Measurements from ENCODE around the gene RPL19.

Gene RPL19

GRCh38 chr17:39173526-39174274 lies 26.4 kb upstream of the RPL19 start:
- DNase-seq: no peak

- peak; percentile 39 to 82 for DNase-seq
Measured at GRCh38 chr17:39174920-39175694, 25.0 kb upstream of the RPL19 start.

- no peak for DNase-seq
Measured at GRCh38 chr17:39175695-39176093, 24.4 kb upstream of the RPL19 start.

GRCh38 chr17:39177256-39177655 lies 22.8 kb upstream of the RPL19 start:
- DNase-seq: peak in 1 of 2 experiments; percentile 35

GRCh38 chr17:39178536-39178935 lies 21.5 kb upstream of the RPL19 start:
- DNase-seq: no peak

DNA sequence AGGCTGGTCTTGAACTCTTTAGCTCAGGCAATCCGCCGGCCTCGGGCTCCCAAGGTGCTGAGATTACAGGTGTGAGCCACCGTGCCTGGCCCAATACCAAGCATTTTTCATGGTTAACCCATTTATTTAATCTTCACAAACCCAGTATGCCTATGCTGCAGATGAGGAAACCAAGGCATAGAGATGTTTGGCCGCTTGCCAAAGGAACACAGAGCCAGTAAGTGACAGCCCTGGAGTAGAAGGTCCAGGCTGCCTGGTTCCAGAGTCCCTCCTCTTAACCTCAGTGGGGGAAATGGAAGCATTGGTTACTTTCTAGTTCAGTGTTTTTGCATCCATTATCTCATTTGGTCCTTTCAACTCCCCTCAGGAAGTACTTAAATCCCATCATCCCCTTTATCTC lies 18.8 kb upstream of the RPL19 start:
- DNase-seq: no peak

- DNase-seq: no peak
Measured at GRCh38 chr17:39183045-39183444, 17.0 kb upstream of the RPL19 start.

DNA sequence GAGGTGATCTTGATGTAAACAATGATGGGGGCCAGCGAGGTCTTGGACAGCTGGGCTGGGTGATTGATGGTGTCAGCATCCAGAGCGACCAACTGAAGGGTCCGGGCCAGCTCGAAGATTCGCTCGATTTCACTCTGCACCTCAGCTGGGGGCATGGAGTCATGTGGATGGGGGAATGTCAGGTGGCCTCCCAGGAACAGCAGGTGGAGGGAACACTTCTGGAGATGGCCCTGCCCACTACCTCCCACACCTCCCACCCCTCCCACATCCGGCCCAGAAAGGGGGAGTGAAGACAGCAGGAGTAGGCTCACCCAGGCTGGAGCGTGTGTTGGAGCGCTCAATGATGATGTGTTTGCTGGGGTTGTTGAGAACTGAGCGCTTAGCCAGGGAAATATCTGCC lies 16.4 kb upstream of the RPL19 start:
- no peak for DNase-seq

DNA sequence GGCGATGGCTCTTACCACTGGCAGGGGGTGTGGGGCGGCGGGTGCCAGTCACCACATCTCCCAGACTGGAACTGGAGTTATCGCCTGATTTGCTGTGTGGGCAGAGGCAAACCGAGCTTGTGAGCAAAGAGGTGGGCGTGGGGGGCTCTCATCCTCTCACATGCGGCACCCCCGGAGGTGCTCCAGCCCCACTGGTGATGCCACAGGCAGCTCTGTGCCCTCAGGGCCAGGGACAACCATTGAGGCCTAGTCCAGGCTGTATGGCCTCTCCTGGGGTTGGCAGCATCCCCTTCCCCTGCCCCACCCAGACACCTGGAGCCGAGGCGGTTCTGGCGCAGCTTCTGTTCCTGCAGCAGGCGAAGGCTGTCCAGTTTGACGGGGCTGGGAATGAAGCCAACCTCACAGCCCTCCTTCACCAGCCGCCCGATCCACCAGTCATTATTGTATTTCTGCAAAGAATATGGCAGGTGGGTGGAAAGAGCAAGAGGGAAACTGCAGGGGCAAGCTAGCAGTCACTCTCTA lies 13.5 kb upstream of the RPL19 start:
- no peak for DNase-seq

DNA sequence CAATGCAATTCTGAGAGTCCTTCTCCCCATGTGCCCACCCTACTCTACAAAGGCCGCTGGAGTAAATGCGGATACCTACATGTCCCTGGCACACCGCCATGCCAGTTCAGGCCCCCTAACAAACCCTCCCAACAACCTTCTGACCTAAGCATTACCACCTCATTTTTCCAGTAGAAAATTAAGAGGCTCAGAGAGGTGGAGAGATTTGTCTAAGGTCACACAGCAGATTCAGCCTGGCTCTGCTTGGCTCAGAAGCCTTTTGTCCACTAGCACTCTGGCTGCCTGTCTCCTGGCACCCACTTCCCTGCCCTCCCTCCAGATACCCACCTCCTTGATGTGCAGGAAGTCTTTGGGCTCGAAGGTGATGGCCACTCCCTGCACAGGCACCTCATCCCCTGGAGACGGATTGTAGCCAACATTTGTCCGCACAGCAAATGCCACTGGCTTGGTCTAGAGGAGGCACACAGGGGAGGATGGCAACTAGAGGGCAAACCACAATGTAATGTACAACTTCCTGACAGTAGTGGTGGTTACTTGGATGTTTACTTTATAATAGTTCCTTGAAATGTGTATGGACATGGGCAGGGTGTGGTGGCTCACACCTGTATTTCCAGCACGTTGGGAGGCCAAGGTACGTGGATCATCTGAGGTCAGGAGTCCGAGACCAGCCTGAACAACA lies 12.8 kb upstream of the RPL19 start:
- no peak for DNase-seq

GRCh38 chr17:39191750-39192510 lies 8.2 kb upstream of the RPL19 start:
- DNase-seq: no peak

GRCh38 chr17:39192901-39193300 lies 7.2 kb upstream of the RPL19 start:
- no peak for DNase-seq

GRCh38 chr17:39193346-39193745 lies 6.7 kb upstream of the RPL19 start:
- DNase-seq: no peak

DNA sequence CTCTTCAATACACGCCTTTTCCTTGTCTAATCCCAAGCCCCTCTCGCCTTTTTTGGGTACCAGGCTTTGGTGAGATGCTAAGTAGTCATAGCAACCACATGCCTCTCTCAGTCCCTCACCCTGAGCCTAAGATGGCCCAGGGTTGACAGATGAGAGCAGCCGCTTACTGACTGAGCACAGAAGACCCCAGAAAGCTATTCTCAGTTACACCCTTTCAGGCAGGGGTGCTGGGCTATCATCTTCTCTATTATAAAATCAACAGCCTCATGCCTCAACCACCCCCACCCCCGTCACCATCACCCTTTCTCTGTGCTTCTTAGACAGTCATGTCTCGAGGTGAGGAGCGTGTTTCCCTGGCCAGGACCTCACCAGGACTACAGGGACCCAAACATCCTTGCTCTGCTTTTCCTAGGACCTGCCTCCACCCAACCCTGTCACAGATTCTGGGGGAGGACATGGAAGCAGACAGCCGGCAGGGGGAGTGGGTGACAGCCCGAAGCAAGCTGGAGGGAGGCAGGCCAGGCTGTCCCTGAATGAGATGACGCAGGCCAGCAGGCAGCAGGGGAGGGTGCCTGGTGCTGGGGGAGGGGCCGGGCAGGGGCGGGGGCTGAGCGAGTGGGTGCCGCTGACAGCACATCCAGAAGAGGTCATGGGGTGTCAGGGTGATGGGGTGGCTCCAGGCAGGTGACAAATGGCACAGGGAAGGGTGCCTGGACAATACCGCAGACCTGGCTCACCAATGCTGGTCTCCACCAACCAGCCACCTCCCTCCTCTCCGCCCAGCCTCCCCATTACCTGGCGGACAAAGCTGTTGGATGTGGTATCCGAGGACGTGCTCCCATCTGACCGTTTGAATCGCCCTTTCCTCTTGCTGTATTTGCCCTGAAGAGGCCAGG lies 5.7 kb upstream of the RPL19 start:
- peak in 1 of 2 experiments; percentile 31 for DNase-seq

DNA sequence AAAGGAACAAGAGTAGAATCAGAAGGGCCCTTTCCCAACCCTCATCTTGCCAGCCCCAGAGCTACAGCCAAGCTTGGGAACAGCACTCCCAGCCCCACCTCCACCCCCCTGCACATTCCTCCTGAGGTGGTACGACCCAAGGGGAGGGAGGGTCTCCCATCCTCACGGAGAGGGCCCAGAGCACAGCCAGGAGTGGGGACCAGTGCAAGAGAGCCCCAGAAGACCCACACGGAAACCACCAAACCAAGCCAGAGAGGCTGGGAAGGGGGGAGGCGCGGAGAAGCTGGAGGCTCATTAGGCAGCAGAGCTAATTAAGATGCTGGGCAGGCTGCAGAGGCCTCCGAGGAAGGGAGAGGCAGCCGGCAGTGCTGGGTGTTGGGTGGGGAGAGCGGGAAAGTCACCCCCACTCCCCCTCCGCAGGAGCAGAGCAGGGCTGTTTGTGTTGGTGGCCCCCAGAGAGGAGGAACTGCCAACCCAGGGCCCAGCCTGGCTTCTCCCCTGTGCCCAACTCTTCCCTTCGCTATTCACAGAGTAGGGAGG lies 5.0 kb upstream of the RPL19 start:
- no peak for DNase-seq

- no peak for DNase-seq
Measured at GRCh38 chr17:39195568-39196160, 4.4 kb upstream of the RPL19 start.

GRCh38 chr17:39196241-39196807 lies 3.8 kb upstream of the RPL19 start:
- DNase-seq: no peak

GRCh38 chr17:39196808-39197291 lies 3.2 kb upstream of the RPL19 start:
- DNase-seq: peak in 1 of 2 experiments; percentile 58

DNA sequence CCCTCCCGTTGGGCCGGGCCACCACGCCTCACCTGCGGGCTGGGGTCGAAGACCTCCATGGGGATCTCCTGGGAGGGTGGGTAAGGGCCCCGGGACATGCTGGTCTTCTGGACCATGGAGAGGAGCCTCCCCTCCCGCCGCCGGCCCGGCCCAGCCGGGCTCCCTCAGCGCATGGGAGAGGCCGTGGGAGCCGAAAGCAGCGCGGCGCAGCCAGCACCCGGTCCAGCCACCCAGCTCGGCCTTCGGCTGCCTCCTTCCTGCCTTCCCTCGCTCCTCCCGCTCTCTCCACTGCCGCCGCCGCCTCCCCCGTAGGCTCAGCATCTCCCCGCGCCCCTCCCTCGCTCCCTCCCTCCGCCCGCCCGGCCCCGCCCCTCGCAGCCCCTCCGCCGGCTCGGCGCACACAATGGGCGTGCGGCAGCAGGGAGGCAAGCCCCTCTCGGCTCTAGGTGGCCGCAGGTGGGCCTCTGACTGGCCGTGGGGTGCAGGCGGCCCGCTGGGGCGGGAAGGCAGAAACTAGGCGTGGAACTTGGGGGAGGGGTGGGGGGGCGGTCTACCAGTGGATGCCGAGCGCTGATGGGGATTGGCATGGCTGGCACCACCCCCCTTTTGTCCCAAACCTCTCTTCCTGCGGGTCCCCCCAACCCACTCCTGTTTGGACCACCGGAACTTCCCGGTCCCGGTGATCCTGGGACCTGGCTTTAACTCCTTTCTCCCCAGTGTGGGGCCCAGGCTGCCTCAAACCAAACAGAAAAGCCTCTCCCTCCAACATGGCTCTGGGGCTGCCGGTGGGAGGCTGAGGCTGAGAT lies 2.5 kb upstream of the RPL19 start, which contains the start of gene CACNB1:
TSS of gene CACNB1 (minus strand) at position 290 of the 806 bp plus-strand sequence. CDS start at position 116, 174 bp downstream.
- peak; percentile 60 to 87 for DNase-seq

Measured in NCI-H526 (cell line).